Endodermal cell (in vitro differentiated cells): ENCODE data around the gene CLEC16A. TPM values are rescaled to one million over a fixed set of nuclear protein-coding genes. Genes with fewer than 3 reads are reported as not detected.

Source experiments
- DNase-seq: peaks from one replicate; pipeline ENCODE4 v3.0.0-alpha.2; 2017
- H3K27ac ChIP-seq: 2 replicates; pipeline ENCODE4 v1.5.1; 2013; ENCODE audit warnings: mild to moderate bottlenecking, low read depth, low read length, moderate library complexity
- H3K27me3 ChIP-seq: 2 replicates; pipeline ENCODE4 v1.6.1; 2013; ENCODE audit warnings: mild to moderate bottlenecking, low read length, moderate library complexity; ENCODE audit not compliant: insufficient read depth, control insufficient read depth, poor library complexity, severe bottlenecking
- H3K36me3 ChIP-seq: 2 replicates; pipeline ENCODE4 v1.7.0; 2013; ENCODE audit warnings: mild to moderate bottlenecking, low read length, moderate library complexity; ENCODE audit not compliant: control insufficient read depth, insufficient read depth
- H3K4me1 ChIP-seq: one replicate; pipeline ENCODE4 v1.7.0; 2013; ENCODE audit warnings: low read length; ENCODE audit not compliant: control insufficient read depth, insufficient read depth
- H3K4me3 ChIP-seq: 2 replicates; pipeline ENCODE4 v1.5.1; 2013; ENCODE audit warnings: mild to moderate bottlenecking, low read length, moderate library complexity
- H3K9ac ChIP-seq: 2 replicates; pipeline ENCODE4 v1.6.1; 2013; ENCODE audit warnings: mild to moderate bottlenecking, low read length, moderate library complexity; ENCODE audit not compliant: poor library complexity, severe bottlenecking; ENCODE audit errors: extremely low read depth
- H3K9me3 ChIP-seq: 2 replicates; pipeline ENCODE4 v1.6.1; 2013; ENCODE audit warnings: mild to moderate bottlenecking, low read length, moderate library complexity; ENCODE audit not compliant: control insufficient read depth
- H3K27ac Mint-ChIP-seq: 2 replicates; pipeline ENCODE4 v1.8.0; 2020; ENCODE audit warnings: mixed read lengths
- H3K27me3 Mint-ChIP-seq: 2 replicates; pipeline ENCODE4 v1.8.0; 2021; ENCODE audit warnings: mild to moderate bottlenecking, mixed read lengths; ENCODE audit not compliant: insufficient read depth
- H3K36me3 Mint-ChIP-seq: 2 replicates; pipeline ENCODE4 v1.8.0; 2020; ENCODE audit warnings: low read depth, mixed read lengths
- H3K4me1 Mint-ChIP-seq: 2 replicates; pipeline ENCODE4 v1.8.0; 2020; ENCODE audit warnings: mixed read lengths
- H3K4me3 Mint-ChIP-seq: 2 replicates; pipeline ENCODE4 v1.8.0; 2020; ENCODE audit warnings: mild to moderate bottlenecking, moderate library complexity, mixed read lengths
- H3K9me3 Mint-ChIP-seq: 2 replicates; pipeline ENCODE4 v1.8.0; 2020; ENCODE audit warnings: mild to moderate bottlenecking, mixed read lengths
- CTCF ChIP-seq: fragments of 200-600 bp; sonication (generic); conservative IDR thresholded peaks from 2 replicates; pipeline ENCODE4 v1.5.0; 2021; ENCODE audit warnings: antibody characterized with exemption, mild to moderate bottlenecking
- WGBS, 2 experiments: methylation state at CpG; one replicate each; pipeline versions ENCODE4 v1.1.5 to v1.1.7; 2013; ENCODE audit warnings: missing lambda C conversion rate in 2 of 2, mixed read lengths in 1 of 2; ENCODE audit not compliant: insufficient coverage in 1 of 2, insufficient read length in 1 of 2; 5-methylcytosine and 5-hydroxymethylcytosine counted together
- total RNA-seq, 2 donors: library from RNA; stranded (reverse); fragmentation: NEBNext Ultra II Directional in 1 of 2; extraction: Animal tissue kit (Norgen Biotek cat#: 25700) in 1 of 2; gene quantifications; 2 replicates in 1 of 2; 3 replicates in 1 of 2; pipeline ENCODE4 v1.2.1, GENCODE V29; 2021

The CLEC16A gene
- total RNA-seq, 2 donors from 2014 or later, result 19.5 to 28.3 TPM

DNA sequence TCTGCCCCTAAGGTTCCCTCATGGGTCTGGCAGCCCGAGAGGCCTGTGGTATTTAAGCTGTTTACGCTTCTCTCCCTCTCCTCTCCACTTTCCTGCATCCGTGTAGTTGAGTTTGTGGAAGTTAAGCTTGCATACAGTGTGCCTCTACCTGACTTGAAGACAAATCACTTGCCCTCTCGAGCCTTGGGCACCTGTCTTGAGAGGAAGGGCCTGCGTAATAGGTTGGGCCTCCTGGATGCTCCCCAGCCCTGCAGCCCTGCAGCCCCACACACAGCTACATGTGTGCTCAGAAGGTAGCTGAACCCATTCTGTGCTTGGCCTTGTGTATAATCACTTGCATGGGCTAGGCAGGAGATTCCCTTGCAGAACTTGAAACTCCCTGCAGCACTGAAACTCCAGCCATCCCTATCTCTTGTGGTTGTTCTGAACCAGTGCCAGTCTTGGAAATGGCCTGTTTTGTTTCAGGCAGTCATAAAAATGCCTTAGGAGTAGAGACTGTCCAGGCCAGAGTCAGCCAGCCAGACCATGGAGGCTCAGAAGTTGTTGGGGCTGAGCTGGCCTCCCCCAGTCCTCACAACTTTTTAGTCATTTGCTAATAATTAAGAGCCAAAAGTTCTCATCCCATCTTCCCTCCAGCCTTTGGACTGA, 134.6 kb downstream of the CLEC16A start:
- no peak overlapping the region for H3K4me3 Mint-ChIP-seq
- peak overlapping the region; percentile 66 for H3K27ac Mint-ChIP-seq
- H3K9me3 ChIP-seq, result no peaks in the 10 kb centered on the region
- H3K4me1 ChIP-seq, result no peaks in the 10 kb centered on the region
- no peak overlapping the region for H3K4me3 ChIP-seq
- no peak for TF ChIP-seq CTCF
- peaks cover 16% of the 10 kb centered on the region for H3K36me3 Mint-ChIP-seq
- peaks cover 7% of the 10 kb centered on the region for H3K36me3 ChIP-seq
- peaks cover 9% of the 10 kb centered on the region for H3K4me1 Mint-ChIP-seq
- H3K9me3 Mint-ChIP-seq, result no peaks in the 10 kb centered on the region
- no peak overlapping the region for H3K9ac ChIP-seq
- no peak for DNase-seq
- no peak overlapping the region for H3K27ac ChIP-seq
- H3K27me3 Mint-ChIP-seq, result no peaks in the 10 kb centered on the region
- WGBS, 2 experiments, result 90 to 100% methylated on average over 2 to 5 of the region's 5 CpGs
- H3K27me3 ChIP-seq, result no peaks in the 10 kb centered on the region

DNA sequence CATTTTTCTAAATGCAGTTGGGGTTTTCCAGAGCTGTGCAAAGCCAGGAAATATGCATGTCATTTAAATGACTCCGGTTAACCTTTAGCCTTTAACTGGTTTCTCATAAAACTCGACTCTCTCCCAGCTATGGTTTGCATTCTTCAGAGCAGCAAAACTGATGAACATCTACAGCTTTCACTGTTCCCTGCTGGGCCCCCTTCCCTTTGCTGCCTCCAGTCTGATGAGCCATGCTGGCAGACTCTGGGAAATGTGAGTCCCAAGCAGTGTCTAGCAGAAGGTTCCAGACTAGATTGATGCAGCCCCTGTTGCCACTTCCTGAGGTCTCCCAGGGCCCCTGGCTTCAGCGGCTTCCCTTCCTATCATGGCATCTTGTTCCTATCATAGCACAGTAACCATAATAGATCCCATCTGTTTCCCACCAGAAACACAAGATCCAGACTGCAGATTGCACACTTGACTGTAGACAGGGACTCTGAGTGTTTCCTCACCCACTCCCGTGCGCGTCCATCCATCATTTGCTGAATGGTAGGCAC, 135.4 kb downstream of the CLEC16A start:
- H3K27me3 ChIP-seq, result no peaks in the 10 kb centered on the region
- Mint-ChIP-seq H3K36me3 (peaks cover 16% of the 10 kb centered on the region), H3K27ac (no peak overlapping the region), H3K27me3 (no peaks in the 10 kb centered on the region), H3K4me3 (no peak overlapping the region), H3K9me3 (no peaks in the 10 kb centered on the region), H3K4me1 (peaks cover 9% of the 10 kb centered on the region)
- peaks cover 7% of the 10 kb centered on the region for H3K36me3 ChIP-seq
- DNase-seq, result no peak
- no peaks in the 10 kb centered on the region for H3K9me3 ChIP-seq
- no peaks in the 10 kb centered on the region for H3K4me1 ChIP-seq
- peak overlapping the region; percentile 44 for H3K27ac ChIP-seq
- no peak overlapping the region for H3K9ac ChIP-seq
- no peak overlapping the region for H3K4me3 ChIP-seq
- no peak for TF ChIP-seq CTCF
- 78 to 93% methylated on average over 5 to 6 of the region's 6 CpGs for WGBS, 2 experiments

GRCh38 chr16:11080327-11080967, 136.1 kb downstream of the CLEC16A start:
- H3K27ac Mint-ChIP-seq, result no peak overlapping the region
- Histone ChIP-seq H3K9me3 (no peaks in the 10 kb centered on the region), H3K36me3 (peaks cover 7% of the 10 kb centered on the region), H3K9ac (no peak overlapping the region), H3K27me3 (no peaks in the 10 kb centered on the region), H3K4me1 (no peaks in the 10 kb centered on the region), H3K27ac (no peak overlapping the region), H3K4me3 (no peak overlapping the region)
- no peaks in the 10 kb centered on the region for H3K9me3 Mint-ChIP-seq
- peaks cover 12% of the 10 kb centered on the region for H3K4me1 Mint-ChIP-seq
- 89 to 96% methylated on average over 10 of the region's 10 CpGs for WGBS, 2 experiments
- TF ChIP-seq CTCF, result no peak
- no peak overlapping the region for H3K4me3 Mint-ChIP-seq
- DNase-seq, result no peak
- H3K27me3 Mint-ChIP-seq, result no peaks in the 10 kb centered on the region
- peaks cover 16% of the 10 kb centered on the region for H3K36me3 Mint-ChIP-seq
